CD4-positive, alpha-beta T cell treated with Interleukin-2 at 100 ng/mL for 4 hours (primary cell): Measurements from ENCODE around the gene STKLD1.
"Not testable (repeated sequence)": the region's sequence is repeated elsewhere in the genome, so short reads cannot be mapped to it uniquely, and the experiment has no call there.

ENCODE experiments used
- DNase-seq: peaks from one replicate; pipeline ENCODE4 v3.0.0-alpha.2; 2020; ENCODE audit warnings: low spot score

STKLD1 gene

DNA sequence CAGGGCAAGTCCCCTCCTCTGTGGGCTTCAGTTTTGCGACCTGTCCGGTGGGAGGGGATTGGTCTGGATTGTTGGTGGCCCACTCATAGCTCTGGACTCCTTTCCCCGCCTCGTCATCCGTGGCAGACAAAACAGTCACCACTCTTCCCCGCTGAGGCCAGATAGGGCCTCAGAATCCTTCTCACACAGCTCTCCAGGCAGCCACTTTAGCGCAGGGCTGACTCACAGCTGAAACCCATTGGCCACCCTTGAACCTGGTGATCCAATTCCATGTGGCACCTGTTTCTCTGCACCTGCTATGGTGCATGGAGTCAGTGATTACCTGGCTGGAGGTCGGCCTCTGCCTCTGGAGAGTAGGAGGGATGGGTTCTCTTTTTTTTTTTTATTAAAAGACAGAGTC is 67.8 kb downstream of the STKLD1 start:
- DNase-seq, result no peak

DNA sequence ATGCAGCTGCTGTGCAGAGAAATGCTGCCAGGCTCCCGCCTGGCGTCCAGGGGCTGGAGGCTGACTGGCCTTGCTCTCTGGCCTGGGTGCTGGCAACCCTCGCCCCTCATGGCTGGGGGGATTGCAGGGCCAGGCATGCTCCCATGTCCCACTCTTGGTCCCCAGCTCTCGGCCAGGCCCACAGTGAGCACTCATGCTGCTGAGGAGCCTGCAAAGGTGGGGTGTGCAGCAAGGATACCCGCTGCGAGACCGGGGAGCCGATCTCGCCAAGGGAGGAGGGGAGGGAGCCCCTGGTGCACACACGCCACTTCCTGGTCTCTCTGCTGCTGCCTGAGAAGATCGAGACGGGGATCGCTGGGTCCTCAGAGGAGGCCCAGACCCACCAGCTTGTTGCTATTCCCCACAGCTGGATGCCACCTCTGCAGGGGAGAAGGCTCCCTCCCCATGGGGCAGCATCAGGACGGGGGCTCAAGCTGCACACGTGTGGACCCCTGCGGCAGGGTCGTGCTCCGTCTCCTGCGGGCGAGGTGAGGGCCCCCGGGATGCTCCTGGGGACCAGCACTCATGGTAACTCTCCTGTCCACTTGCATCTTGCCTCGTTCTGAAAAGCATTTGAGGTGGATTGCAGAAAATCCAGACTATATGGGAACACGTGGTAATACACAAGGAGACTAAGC is 69.3 kb downstream of the STKLD1 start:
- no peak for DNase-seq

DNA sequence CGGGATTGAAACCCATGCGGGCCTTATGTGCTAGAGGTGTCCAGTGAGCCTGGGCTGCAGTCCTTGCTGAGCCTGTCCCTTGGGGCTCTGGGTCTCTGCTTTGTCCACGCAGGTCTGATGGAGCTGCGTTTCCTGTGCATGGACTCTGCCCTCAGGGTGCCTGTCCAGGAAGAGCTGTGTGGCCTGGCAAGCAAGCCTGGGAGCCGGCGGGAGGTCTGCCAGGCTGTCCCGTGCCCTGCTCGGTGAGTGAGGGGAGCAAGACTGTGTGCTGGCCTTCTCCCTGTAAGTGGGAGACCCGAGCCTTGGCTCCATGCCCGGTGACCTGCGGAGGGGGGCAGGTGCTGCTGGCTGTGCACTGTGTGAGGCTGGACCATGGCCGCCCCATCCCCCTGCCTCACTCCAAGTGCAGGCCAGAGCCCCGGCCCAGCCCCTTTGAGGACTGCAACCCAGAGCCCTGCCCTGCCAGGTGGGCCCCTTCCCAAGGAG is 72.4 kb downstream of the STKLD1 start:
- DNase-seq, result no peak

DNA sequence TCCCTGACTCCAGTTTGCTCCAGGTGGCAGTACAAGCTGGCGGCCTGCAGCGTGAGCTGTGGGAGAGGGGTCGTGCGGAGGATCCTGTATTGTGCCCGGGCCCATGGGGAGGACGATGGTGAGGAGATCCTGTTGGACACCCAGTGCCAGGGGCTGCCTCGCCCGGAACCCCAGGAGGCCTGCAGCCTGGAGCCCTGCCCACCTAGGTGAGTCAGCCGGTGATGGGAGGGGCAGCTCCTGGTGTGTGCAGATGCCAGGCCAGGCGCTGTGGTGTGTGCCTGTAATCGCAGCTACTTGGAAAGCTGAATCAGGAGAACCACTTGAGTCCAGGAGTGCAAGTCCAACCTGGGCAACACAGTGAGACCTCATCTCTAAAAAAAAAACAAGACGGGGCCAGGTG is 73.6 kb downstream of the STKLD1 start:
- DNase-seq, result no peak

DNA sequence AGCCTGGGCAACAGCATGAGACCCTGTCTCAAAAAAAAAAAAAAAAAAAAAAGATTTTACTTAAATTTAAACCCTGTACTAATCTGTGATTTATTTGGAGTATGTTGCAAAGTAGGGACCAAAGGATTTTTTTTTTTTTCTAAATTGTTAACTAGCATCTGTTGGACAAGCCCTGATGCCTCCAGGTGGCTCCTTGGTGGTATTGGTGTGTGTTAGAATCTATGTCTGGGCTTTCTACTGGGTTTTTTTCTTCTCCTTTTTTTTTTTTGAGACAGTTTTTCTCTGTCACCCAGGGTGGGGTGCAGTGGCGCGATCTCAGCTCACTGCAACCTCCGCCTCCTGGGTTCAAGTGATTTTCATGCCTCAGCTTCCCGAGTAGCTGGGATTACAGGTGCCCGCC is 75.7 kb downstream of the STKLD1 start:
- not testable (repeated sequence) for DNase-seq

DNA sequence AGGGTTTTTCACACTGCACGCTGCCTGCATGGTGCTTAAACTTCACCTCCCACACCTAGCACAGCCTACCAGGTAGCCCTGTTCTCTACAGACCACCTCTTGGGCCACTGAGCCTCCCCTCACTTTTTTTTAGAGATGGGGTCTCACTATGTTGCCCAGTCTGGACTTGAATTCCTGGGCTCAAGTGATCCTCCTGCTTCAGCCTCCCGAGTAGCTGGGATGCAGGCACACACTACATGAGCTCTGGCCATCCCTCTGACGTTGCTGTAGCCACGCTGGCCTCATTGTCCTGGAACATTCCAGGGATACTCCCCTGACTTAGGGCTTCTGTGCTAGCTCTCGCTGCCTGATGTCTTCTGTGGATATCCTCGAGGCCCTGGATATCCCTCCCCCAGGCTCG is 76.4 kb downstream of the STKLD1 start:
- no peak for DNase-seq

DNA sequence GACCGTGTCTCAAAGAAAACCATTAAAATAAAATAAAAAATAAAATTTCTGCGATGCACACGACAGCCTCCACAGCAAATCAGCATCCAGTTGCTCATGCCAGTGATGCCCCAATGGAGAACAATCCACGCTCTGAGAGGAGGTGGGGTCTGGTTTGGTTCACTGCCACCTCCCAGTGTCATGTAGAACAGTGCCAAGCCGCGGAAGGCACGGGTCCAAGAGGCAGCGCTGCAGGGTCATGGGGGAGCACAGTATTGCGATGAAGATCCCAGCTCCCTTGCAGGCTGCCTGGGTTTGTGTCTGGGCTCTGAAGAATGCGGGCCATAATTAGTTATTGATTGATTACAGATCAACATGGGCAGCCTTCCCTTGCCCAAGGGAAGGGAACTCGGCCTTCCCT is 77.5 kb downstream of the STKLD1 start:
- DNase-seq, result no peak

DNA sequence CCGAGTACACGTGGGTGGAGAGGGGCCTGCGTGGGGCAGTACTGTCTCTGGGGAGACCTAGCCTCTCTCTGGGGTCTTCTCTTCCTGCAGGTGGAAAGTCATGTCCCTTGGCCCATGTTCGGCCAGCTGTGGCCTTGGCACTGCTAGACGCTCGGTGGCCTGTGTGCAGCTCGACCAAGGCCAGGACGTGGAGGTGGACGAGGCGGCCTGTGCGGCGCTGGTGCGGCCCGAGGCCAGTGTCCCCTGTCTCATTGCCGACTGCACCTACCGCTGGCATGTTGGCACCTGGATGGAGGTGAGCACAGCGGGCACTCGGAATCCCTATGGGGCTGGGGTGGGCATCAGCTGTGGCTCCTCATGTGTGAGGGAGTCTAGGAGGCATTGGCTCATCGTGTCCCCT is 78.2 kb downstream of the STKLD1 start:
- DNase-seq, result no peak

DNA sequence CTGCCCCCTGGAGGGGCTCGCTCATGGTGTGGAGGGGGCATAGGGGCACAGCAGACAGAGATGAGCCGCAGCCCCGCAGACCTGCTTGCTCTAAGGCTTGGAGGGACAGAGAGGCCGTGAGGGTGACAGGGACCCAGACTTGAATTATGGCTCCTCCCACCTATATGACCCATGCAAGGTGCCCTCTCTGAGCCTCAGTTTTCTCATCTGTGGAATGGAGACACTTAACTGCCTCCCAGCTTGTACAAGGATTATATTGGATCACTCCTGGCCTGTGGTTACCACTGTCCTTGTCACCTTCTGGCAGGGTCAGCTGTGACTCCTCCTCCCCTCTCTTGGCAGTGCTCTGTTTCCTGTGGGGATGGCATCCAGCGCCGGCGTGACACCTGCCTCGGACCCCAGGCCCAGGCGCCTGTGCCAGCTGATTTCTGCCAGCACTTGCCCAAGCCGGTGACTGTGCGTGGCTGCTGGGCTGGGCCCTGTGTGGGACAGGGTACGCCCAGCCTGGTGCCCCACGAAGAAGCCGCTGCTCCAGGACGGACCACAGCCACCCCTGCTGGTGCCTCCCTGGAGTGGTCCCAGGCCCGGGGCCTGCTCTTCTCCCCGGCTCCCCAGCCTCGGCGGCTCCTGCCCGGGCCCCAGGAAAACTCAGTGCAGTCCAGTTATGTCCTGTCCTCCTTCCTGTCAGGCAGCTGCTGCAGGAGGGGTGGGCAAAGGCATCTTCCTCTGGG is 78.9 kb downstream of the STKLD1 start:
- DNase-seq, result no peak
